ENCODE data around the gene RASSF8.

GRCh38 chr12:25988505-25988904 is 30.0 kb downstream of the RASSF8 start:
- TF ChIP-seq YY1 (IDR thresholded peaks at IDR 0.05; ENCODE audit: insufficient read depth, insufficient read length) (no peak), ZNF274 (IDR thresholded peaks at IDR 0.05; ENCODE audit: low read depth, low read length) (no peak), SUZ12 (IDR thresholded peaks at IDR 0.05; ENCODE audit: extremely low read depth, insufficient read depth, insufficient read length) (no peak)

All from NT2/D1 (cell line).